HG03095 (cell line): ENCODE data around the gene SRPK2.
A peak's percentile ranks its signal among the peaks of the same experiment; 100 is the strongest.

Source experiments
- ATAC-seq: cut with Tn5 transposase; IDR thresholded peaks from one replicate; pipeline ENCODE4 v1.9.1; 2021; ENCODE audit warnings: moderate library complexity; ENCODE audit not compliant: unreplicated experiment

SRPK2 gene

GRCh38 chr7:105229641-105230040 is 159.1 kb downstream of the SRPK2 start:
- ATAC-seq = no peak

GRCh38 chr7:105228555-105228954 is 160.2 kb downstream of the SRPK2 start:
- no peak for ATAC-seq

- no peak for ATAC-seq
These were observed 161.3 kb downstream of the SRPK2 start for GRCh38 chr7:105227391-105227790.

GRCh38 chr7:105224884-105225651 is 163.7 kb downstream of the SRPK2 start:
- peak; percentile 83 for ATAC-seq

GRCh38 chr7:105222953-105223352 is 165.8 kb downstream of the SRPK2 start:
- ATAC-seq = no peak

- no peak for ATAC-seq
These were observed 169.0 kb downstream of the SRPK2 start for GRCh38 chr7:105219771-105220160.

GRCh38 chr7:105218939-105219770 is 169.6 kb downstream of the SRPK2 start:
- ATAC-seq = no peak

- ATAC-seq = no peak
These were observed 170.5 kb downstream of the SRPK2 start for GRCh38 chr7:105218215-105218614.

GRCh38 chr7:105216786-105217185 is 171.9 kb downstream of the SRPK2 start:
- no peak for ATAC-seq

GRCh38 chr7:105215821-105216220 is 172.9 kb downstream of the SRPK2 start:
- no peak for ATAC-seq

GRCh38 chr7:105215182-105215581 is 173.5 kb downstream of the SRPK2 start:
- ATAC-seq = no peak

- ATAC-seq = no peak
These were observed 175.1 kb downstream of the SRPK2 start for GRCh38 chr7:105213611-105214010.

- ATAC-seq = no peak
These were observed 176.5 kb downstream of the SRPK2 start for GRCh38 chr7:105212212-105212611.

- peak; percentile 82 for ATAC-seq
These were observed 178.0 kb downstream of the SRPK2 start for GRCh38 chr7:105210721-105211205.

GRCh38 chr7:105209870-105210269 is 178.9 kb downstream of the SRPK2 start:
- no peak for ATAC-seq

- no peak for ATAC-seq
These were observed 179.3 kb downstream of the SRPK2 start for GRCh38 chr7:105209433-105209832.

- ATAC-seq = no peak
These were observed 181.7 kb downstream of the SRPK2 start for GRCh38 chr7:105206985-105207384.

GRCh38 chr7:105205592-105206237 is 183.0 kb downstream of the SRPK2 start:
- ATAC-seq = no peak

GRCh38 chr7:105204953-105205352 is 183.8 kb downstream of the SRPK2 start:
- ATAC-seq = no peak

- no peak for ATAC-seq
These were observed 184.2 kb downstream of the SRPK2 start for GRCh38 chr7:105204520-105204919.

GRCh38 chr7:105202616-105203015 is 186.1 kb downstream of the SRPK2 start:
- no peak for ATAC-seq
